GM18519 (cell line): ENCODE measurements around the gene MTPN.

Experiments used
- ATAC-seq: cut with Tn5 transposase; IDR thresholded peaks from one replicate; pipeline ENCODE4 v1.9.1; 2021; ENCODE audit warnings: mild to moderate bottlenecking, moderate library complexity; ENCODE audit not compliant: unreplicated experiment, low FRiP score

Gene MTPN

GRCh38 chr7:135990258-135990657, 13.1 kb upstream of the MTPN start:
- no peak for ATAC-seq

- ATAC-seq: no peak
Measured at GRCh38 chr7:135981958-135982646, 4.9 kb upstream of the MTPN start.

GRCh38 chr7:135980665-135981180, 3.6 kb upstream of the MTPN start:
- ATAC-seq: peak; percentile 70

- ATAC-seq: peak; percentile 36
Measured at GRCh38 chr7:135980012-135980551, 2.9 kb upstream of the MTPN start.

GRCh38 chr7:135979471-135980011, 2.4 kb upstream of the MTPN start:
- no peak for ATAC-seq

- ATAC-seq: no peak
Measured at GRCh38 chr7:135978624-135979023, 1.5 kb upstream of the MTPN start.

- no peak for ATAC-seq
Measured at GRCh38 chr7:135977742-135978066, 545 bp upstream of the MTPN start.

GRCh38 chr7:135976312-135977006, 700 bp downstream of the MTPN start:
- ATAC-seq: no peak

- no peak for ATAC-seq
Measured at GRCh38 chr7:135975166-135975565, 2.0 kb downstream of the MTPN start.

GRCh38 chr7:135974667-135975066, 2.5 kb downstream of the MTPN start:
- peak; percentile 12 for ATAC-seq

- no peak for ATAC-seq
Measured at GRCh38 chr7:135971366-135971725, 5.8 kb downstream of the MTPN start.

- peak; percentile 66 for ATAC-seq
Measured at GRCh38 chr7:135970682-135971365, 6.3 kb downstream of the MTPN start.

GRCh38 chr7:135970045-135970444, 7.1 kb downstream of the MTPN start:
- no peak for ATAC-seq

GRCh38 chr7:135966341-135967043, 10.7 kb downstream of the MTPN start:
- ATAC-seq: no peak

GRCh38 chr7:135965602-135966001, 11.6 kb downstream of the MTPN start:
- peak; percentile 78 for ATAC-seq

GRCh38 chr7:135964791-135965190, 12.4 kb downstream of the MTPN start:
- no peak for ATAC-seq

GRCh38 chr7:135964274-135964673, 12.9 kb downstream of the MTPN start:
- ATAC-seq: no peak

- ATAC-seq: no peak
Measured at GRCh38 chr7:135962802-135963201, 14.4 kb downstream of the MTPN start.

- ATAC-seq: no peak
Measured at GRCh38 chr7:135960709-135961451, 16.3 kb downstream of the MTPN start.
